PC-3 (cell line): ENCODE results near the gene C11orf86. TPM values are rescaled to one million over a fixed set of nuclear protein-coding genes. Genes with fewer than 3 reads are reported as not detected.

Experiments
- ATAC-seq: fragments of 200-7000 bp; cut with Tn5 transposase; 2 replicates; pipeline ENCODE4 v1.9.1; 2020; ENCODE audit warnings: mild to moderate bottlenecking, moderate library complexity
- BruUV-seq: library from RNA; stranded (reverse); fragments of 400-500 nt; replicated peaks from 2 replicates; lab custom pipeline; 2021; lab: Mats Ljungman, UMichigan
- CTCF ChIA-PET: fragments of 300-600 bp; sonication (Branson Sonifier 250); formaldehyde crosslinking; loops from one replicate; lab custom pipeline; 2022; ENCODE audit warnings: antibody characterized with exemption; lab: Charles Lee
- POLR2A ChIA-PET: fragments of 300-600 bp; sonication (Branson Sonifier 250); formaldehyde crosslinking; loops from one replicate; lab custom pipeline; 2022; ENCODE audit warnings: antibody characterized with exemption; ENCODE audit not compliant: unreplicated experiment; lab: Charles Lee
- DNase-seq: peaks from one replicate; pipeline ENCODE4 v3.0.0-alpha.2; 2015
- H2AFZ ChIP-seq: fragments of 300-600 bp; sonication (generic); 2 replicates; pipeline ENCODE4 v1.6.0; 2016; ENCODE audit warnings: antibody characterized with exemption, low read length
- H3F3A ChIP-seq: fragments of 300-600 bp; sonication (generic); one replicate; pipeline ENCODE4 v1.6.0; 2017; ENCODE audit warnings: antibody characterized with exemption, low read length, control low read depth, mild to moderate bottlenecking; ENCODE audit not compliant: unreplicated experiment
- H3K27ac ChIP-seq: fragments of 300-600 bp; sonication (generic); 2 replicates; pipeline ENCODE4 v1.5.1; 2016; ENCODE audit warnings: mild to moderate bottlenecking, low read length
- H3K27me3 ChIP-seq: fragments of 300-600 bp; sonication (generic); 2 replicates; pipeline ENCODE4 v1.6.1; 2016; ENCODE audit warnings: low read length, mixed read lengths
- H3K36me3 ChIP-seq: fragments of 300-600 bp; sonication (generic); 2 replicates; pipeline ENCODE4 v1.6.1; 2016; ENCODE audit warnings: low read depth, mixed run types, low read length, mixed read lengths
- H3K4me1 ChIP-seq: fragments of 300-600 bp; sonication (generic); 2 replicates; pipeline ENCODE4 v1.5.1; 2016; ENCODE audit warnings: low read length; ENCODE audit not compliant: insufficient read depth
- H3K4me2 ChIP-seq: fragments of 300-600 bp; sonication (generic); 2 replicates; pipeline ENCODE4 v1.6.0; 2016; ENCODE audit warnings: low read length
- H3K4me3 ChIP-seq: fragments of 300-600 bp; sonication (generic); 2 replicates; pipeline ENCODE4 v1.5.1; 2016; ENCODE audit warnings: mild to moderate bottlenecking, low read length, mixed read lengths
- H3K79me2 ChIP-seq: fragments of 300-600 bp; sonication (generic); 2 replicates; pipeline ENCODE4 v1.6.1; 2017; ENCODE audit warnings: low read length, mixed read lengths
- H3K9ac ChIP-seq: fragments of 300-600 bp; sonication (generic); 2 replicates; pipeline ENCODE4 v1.6.0; 2016; ENCODE audit warnings: mild to moderate bottlenecking, low read length
- H3K9me2 ChIP-seq: fragments of 300-600 bp; sonication (generic); replicated peaks from 2 replicates; pipeline ENCODE4 v1.6.1; 2016; ENCODE audit warnings: mixed run types, low read length, mixed read lengths
- H3K9me3 ChIP-seq: fragments of 300-600 bp; sonication (generic); 2 replicates; pipeline ENCODE4 v1.6.1; 2016; ENCODE audit warnings: low read length, mixed read lengths
- H4K20me1 ChIP-seq: fragments of 300-600 bp; sonication (generic); 2 replicates; pipeline ENCODE4 v1.6.1; 2016; ENCODE audit warnings: low read length, mixed read lengths
- CTCF ChIP-seq: fragments of 300-600 bp; sonication (generic); conservative IDR thresholded peaks from 2 replicates; pipeline ENCODE4 v1.5.1; 2017; ENCODE audit warnings: antibody characterized with exemption, low read depth, mild to moderate bottlenecking, low read length
- EZH2 ChIP-seq: fragments of 300-600 bp; sonication (generic); IDR thresholded peaks from one replicate; pipeline ENCODE4 v1.6.1; 2017; ENCODE audit warnings: antibody characterized with exemption, mild to moderate bottlenecking, low read length; ENCODE audit not compliant: unreplicated experiment
- EZH2phosphoT487 ChIP-seq: fragments of 300-600 bp; sonication (generic); IDR thresholded peaks from 2 replicates; pipeline ENCODE4 v1.6.1; 2018; ENCODE audit warnings: mild to moderate bottlenecking, antibody characterized with exemption, low read length, borderline replicate concordance
- intact Hi-C: fragments of 100-400 bp; cut with micrococcal nuclease; formaldehyde crosslinking; loops from 2 replicates; pipeline ENCODE4 v1.9.0; 2023
- total RNA-seq: library from RNA; depleted of rRNA; stranded (reverse); fragments of >200 nt; gene quantifications from 2 replicates; pipeline ENCODE4 v1.2.3, GENCODE V29; 2014

The C11orf86 gene
- total RNA-seq, 1 experiment from 2014 or later = not detected

- CTCF ChIA-PET = interaction anchor here (0.5 kb wide), 1 partner anchor 376 kb away, joined by 3 read pairs; no protein-coding TSS in a partner anchor
- DNase-seq (no peak), ATAC-seq (no peak)
- Histone ChIP-seq H4K20me1 (no peaks in the 10 kb centered on the region), H3K4me2 (peak overlapping the region; percentile 62), H3K4me3 (peak overlapping the region; percentile 13; the same call in 1 of the 2 replicates), H3K27ac (peak overlapping the region; percentile 94), H3K9ac (peak overlapping the region; percentile 46), H3K36me3 (no peaks in the 10 kb centered on the region), H3K9me2 (no peaks in the 10 kb centered on the region), H2AFZ (0 out of 2 replicates have a peak overlapping the region, but pooled peaks have one; percentile 5), H3K4me1 (peaks cover 44% of the 10 kb centered on the region), H3K9me3 (no peaks in the 10 kb centered on the region), H3F3A (no peaks in the 10 kb centered on the region), H3K79me2 (no peaks in the 10 kb centered on the region), H3K27me3 (no peaks in the 10 kb centered on the region)
- no peak for TF ChIP-seq CTCF
- BruUV-seq = TSS peak; percentile 92
- intact Hi-C loops = loop anchor here (1.0 kb wide), 1 partner anchor 12 kb away; no protein-coding TSS in a partner anchor
- POLR2A ChIA-PET = interaction anchor here (0.6 kb wide), 1 partner anchor 40 kb away, joined by 5 read pairs; no protein-coding TSS in a partner anchor
These were observed 4.7 kb upstream of the C11orf86 start for GRCh38 chr11:66970371-66970806.

- H3K4me2 ChIP-seq = peak overlapping the region; percentile 62
- CTCF ChIA-PET = interaction anchor here (0.5 kb wide), 1 partner anchor 375 kb away, joined by 3 read pairs; no protein-coding TSS in a partner anchor
These were observed 4.2 kb upstream of the C11orf86 start for GRCh38 chr11:66970807-66971442.

GRCh38 chr11:66971488-66971887, 3.6 kb upstream of the C11orf86 start:
- intact Hi-C loops = no loop called here

More at GRCh38 chr11:66970807-66971442, 4.2 kb upstream of the C11orf86 start:
- Histone ChIP-seq H3K4me1 (peaks cover 44% of the 10 kb centered on the region), H3K79me2 (no peaks in the 10 kb centered on the region), H3K9me3 (no peaks in the 10 kb centered on the region), H3K27ac (peak overlapping the region; percentile 94), H4K20me1 (no peaks in the 10 kb centered on the region), H2AFZ (0 out of 2 replicates have a peak overlapping the region, but pooled peaks have one; percentile 5), H3K27me3 (no peaks in the 10 kb centered on the region), H3F3A (no peaks in the 10 kb centered on the region), H3K36me3 (no peaks in the 10 kb centered on the region), H3K4me3 (peak overlapping the region; percentile 13; the same call in 1 of the 2 replicates), H3K9me2 (no peaks in the 10 kb centered on the region), H3K9ac (peak overlapping the region; percentile 75)
- POLR2A ChIA-PET = interaction anchor here (0.6 kb wide), 1 partner anchor 39 kb away, joined by 5 read pairs; no protein-coding TSS in a partner anchor
- ATAC-seq = peak; percentile 91
- intact Hi-C loops = loop anchor here (1.0 kb wide), 1 partner anchor 11 kb away; no protein-coding TSS in a partner anchor
- DNase-seq = peak; percentile 99
- no peak for TF ChIP-seq EZH2
- TSS peak; percentile 96 for BruUV-seq

More at GRCh38 chr11:66971488-66971887, 3.6 kb upstream of the C11orf86 start:
- POLR2A ChIA-PET = no interaction called here
- Histone ChIP-seq H3K4me3 (0 out of 2 replicates have a peak overlapping the region, but pooled peaks have one; percentile 0), H4K20me1 (no peaks in the 10 kb centered on the region), H3K36me3 (no peaks in the 10 kb centered on the region), H3K27me3 (no peaks in the 10 kb centered on the region), H2AFZ (no peak overlapping the region), H3K27ac (peak overlapping the region; percentile 94), H3K9me2 (no peaks in the 10 kb centered on the region), H3F3A (no peaks in the 10 kb centered on the region), H3K4me2 (peak overlapping the region; percentile 59), H3K9ac (peak overlapping the region; percentile 75), H3K9me3 (no peaks in the 10 kb centered on the region), H3K79me2 (no peaks in the 10 kb centered on the region), H3K4me1 (peaks cover 44% of the 10 kb centered on the region)
- CTCF ChIA-PET = interaction anchor here (0.5 kb wide), 1 partner anchor 115 kb away, joined by 3 read pairs; no protein-coding TSS in a partner anchor
- no TSS peak for BruUV-seq
- ATAC-seq (no peak), DNase-seq (no peak)
- TF ChIP-seq EZH2 (no peak), EZH2phosphoT487 (no peak), CTCF (no peak)
